ENCODE data around the gene CDH2. TPM values are rescaled to one million over a fixed set of nuclear protein-coding genes. Genes with fewer than 3 reads are reported as not detected.
"Not testable (repeated sequence)": the region's sequence is repeated elsewhere in the genome, so short reads cannot be mapped to it uniquely, and the experiment has no call there.

Gene CDH2
- total RNA-seq, 2 experiments from 2014 or later, result 0.14 TPM; not detected in 1

DNA sequence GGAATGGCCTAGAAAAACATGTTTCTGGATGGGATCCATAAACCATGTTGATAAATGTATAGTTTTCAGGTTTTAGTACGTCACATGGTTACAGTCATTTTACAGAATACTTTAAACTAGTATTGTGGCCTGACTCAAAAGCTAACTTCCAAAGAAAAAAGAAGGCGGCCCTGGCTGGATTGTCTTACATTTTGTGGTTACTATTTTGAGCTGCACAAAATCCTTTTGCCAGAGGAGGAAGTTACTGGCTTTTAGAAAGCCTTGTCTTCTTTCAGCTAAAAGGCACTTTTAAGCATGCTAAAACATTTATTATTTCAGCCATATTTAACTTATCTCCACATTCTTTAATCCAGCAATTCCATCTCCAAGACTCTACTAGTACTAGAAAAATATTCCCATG lies 227.9 kb downstream of the CDH2 start:
- Mint-ChIP-seq H3K36me3 (no peaks in the 10 kb centered on the region), H3K9me3 (ENCODE audit: low read depth) (no peaks in the 10 kb centered on the region)

DNA sequence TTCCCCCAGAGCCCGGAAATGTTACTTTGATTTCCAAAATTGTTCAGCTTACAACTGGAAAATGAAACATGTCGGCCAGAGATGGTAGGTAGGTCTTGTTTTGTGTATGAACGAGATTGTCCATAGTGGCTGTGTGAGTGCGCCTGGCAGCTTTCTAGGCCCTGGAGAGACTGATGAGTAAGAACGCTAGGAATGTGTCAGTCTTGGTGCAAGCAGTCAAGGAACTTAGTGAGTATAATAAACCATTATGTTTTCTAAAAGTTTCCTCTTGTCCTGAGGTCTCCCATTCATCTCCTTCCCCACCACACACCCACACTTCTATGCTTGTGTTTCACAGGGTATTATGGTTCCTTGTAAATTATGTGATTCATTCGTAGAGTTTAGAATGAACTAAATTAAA lies 234.2 kb downstream of the CDH2 start:
- CTCF ChIA-PET, result no interaction called here
- H3K27ac Mint-ChIP-seq, result no peak overlapping the region
- ATAC-seq (no peak), DNase-seq (no peak)
- H3K9me3 Mint-ChIP-seq (ENCODE audit: low read depth), result peaks cover 9% of the 10 kb centered on the region
- H3K4me3 Mint-ChIP-seq, result no peak overlapping the region
- no peaks in the 10 kb centered on the region for H3K4me1 Mint-ChIP-seq
- no peaks in the 10 kb centered on the region for H3K36me3 Mint-ChIP-seq
- H3K27me3 Mint-ChIP-seq, result no peaks in the 10 kb centered on the region

More for the DNA sequence above, 227.9 kb downstream of the CDH2 start:
- ATAC-seq (no peak), DNase-seq (no peak)
- CTCF ChIA-PET, result no interaction called here
- Mint-ChIP-seq H3K4me3 (no peak overlapping the region), H3K27ac (no peak overlapping the region), H3K27me3 (no peaks in the 10 kb centered on the region), H3K4me1 (no peaks in the 10 kb centered on the region)

DNA sequence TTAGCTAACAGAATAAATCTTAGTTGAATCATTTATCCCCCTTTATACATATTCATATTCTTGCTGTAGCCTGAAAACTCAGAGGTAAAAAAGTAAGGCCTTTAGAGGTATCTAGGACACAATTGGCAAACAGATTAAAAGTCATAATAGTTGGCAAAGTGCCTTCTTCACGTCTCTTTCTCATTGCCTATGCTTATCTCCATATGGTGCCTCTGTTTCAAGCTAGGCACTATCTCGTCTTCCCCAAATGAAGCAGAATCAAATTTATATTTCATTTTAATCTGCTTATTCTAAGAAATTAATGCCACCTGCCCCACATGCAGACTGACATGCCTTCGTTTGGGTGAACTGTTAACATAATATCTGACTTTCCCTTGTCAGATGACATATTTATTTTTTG lies 245.4 kb downstream of the CDH2 start:
- Mint-ChIP-seq H3K4me1 (no peaks in the 10 kb centered on the region), H3K9me3 (ENCODE audit: low read depth) (peaks cover 12% of the 10 kb centered on the region), H3K27me3 (no peaks in the 10 kb centered on the region), H3K27ac (no peak overlapping the region), H3K36me3 (no peaks in the 10 kb centered on the region), H3K4me3 (no peak overlapping the region)
- DNase-seq, result no peak
- ATAC-seq, result no peak
- CTCF ChIA-PET, result no interaction called here

DNA sequence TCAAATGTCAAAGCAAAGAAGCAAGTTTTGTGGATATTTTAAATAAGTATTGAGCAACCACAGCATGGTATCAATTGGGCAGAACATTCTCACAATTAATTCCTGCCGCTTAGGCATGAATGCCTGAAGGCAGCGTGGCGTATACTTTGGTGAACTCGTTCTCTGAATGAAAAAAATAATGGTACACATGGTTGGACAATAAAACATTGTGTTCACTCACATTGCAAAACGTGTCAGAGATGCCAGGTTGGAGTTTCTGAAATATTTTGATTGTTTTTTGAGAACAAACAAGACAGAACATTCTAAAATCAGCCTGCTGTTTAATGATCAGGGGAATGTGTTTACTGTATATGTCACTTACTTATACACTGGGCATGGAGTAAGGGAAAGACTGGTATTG lies 254.2 kb downstream of the CDH2 start:
- Mint-ChIP-seq H3K27me3 (no peaks in the 10 kb centered on the region), H3K4me3 (no peak overlapping the region)

DNA sequence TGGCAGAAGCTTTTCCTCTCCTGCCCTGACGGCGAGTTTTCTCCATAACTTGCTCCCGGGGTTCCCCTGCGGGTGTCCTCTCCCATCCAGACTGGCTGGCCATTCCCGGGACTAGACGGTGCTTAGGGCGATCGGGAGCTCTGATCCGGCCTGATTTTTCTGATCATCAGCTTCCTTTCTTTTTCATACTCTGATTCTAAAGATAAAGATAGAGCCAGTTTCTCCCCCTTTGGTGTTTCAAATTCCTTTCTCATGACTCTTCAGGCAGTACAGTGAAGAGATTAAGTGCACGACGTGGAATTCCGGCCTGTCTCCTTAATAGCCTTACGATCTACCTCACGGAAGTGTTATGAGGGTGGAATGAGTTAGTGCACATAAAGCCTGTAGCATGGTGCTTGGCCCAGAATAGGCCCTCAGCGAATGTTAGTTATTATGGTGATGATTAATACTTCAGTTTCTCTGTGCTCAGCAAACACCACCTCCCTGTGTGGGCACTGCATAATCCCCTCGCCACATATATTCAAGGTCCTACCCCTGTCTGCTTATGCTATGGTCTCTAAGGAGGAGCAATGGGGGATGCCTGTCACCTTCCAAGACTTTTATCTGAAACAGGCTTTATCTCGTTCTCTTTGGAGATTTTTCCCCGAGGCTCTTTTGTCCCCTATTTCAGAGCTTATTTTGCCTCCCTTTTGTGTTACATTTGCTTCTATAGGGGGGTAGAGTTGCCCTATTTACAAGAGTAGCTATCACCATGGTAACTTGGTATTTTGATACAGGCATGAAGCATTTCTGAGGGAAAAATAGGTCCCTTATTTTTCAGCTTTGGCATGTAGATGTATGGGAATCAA lies 254.8 kb downstream of the CDH2 start:
- Mint-ChIP-seq H3K4me3 (no peak overlapping the region), H3K9me3 (ENCODE audit: low read depth) (peaks cover 17% of the 10 kb centered on the region), H3K4me1 (no peaks in the 10 kb centered on the region), H3K27me3 (no peaks in the 10 kb centered on the region), H3K27ac (no peak overlapping the region), H3K36me3 (no peaks in the 10 kb centered on the region)
- CTCF ChIA-PET, result no interaction called here
- DNase-seq (no peak), ATAC-seq (no peak)

More for the DNA sequence above, 254.2 kb downstream of the CDH2 start:
- Mint-ChIP-seq H3K9me3 (ENCODE audit: low read depth) (peaks cover 15% of the 10 kb centered on the region), H3K4me1 (no peaks in the 10 kb centered on the region), H3K36me3 (no peaks in the 10 kb centered on the region), H3K27ac (no peak overlapping the region)
- DNase-seq (no peak), ATAC-seq (no peak)
- CTCF ChIA-PET, result no interaction called here

DNA sequence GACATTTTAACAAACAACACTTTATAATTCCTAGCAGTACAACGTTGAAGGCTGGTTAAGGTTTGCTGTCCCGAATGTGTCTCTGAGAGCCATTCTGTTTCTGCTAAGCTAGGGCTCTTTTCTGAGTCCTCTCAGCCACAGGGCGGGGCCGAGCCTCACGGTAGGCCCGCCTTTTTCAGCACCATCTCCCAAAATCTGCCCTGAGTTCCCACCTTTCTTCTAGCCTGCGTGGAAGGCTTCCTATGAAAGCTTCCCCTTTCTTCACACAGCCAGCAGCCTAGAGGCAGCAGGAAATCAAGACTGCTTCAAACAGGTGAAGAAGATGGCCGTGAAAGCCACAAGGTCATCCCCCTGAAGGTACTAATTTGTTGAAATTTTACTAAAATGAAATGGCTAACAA lies 255.5 kb downstream of the CDH2 start:
- Mint-ChIP-seq H3K27ac (no peak overlapping the region), H3K4me3 (no peak overlapping the region), H3K36me3 (no peaks in the 10 kb centered on the region), H3K9me3 (ENCODE audit: low read depth) (peaks cover 15% of the 10 kb centered on the region), H3K4me1 (no peaks in the 10 kb centered on the region), H3K27me3 (no peaks in the 10 kb centered on the region)
- no peak for ATAC-seq
- DNase-seq, result no peak
- CTCF ChIA-PET, result no interaction called here

DNA sequence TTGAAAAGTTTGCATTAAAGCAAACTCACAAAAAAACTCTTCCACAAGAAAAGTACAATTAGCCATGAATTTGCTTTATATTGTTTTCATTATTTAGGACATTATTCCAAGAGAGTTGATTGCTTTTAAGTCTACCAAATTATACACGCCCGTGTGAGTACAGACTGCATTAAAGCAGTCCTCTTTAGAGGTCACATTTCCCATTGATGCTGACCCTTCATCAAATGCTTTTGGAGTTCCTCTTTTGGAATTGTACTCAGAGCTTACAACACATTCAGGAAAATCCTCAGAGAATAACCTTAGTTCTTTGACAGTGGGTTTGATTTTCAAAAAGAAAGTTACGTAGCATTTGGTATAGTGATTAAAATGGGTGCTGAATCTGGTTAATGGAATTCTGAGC lies 256.1 kb downstream of the CDH2 start:
- Mint-ChIP-seq H3K36me3 (no peaks in the 10 kb centered on the region), H3K27me3 (no peaks in the 10 kb centered on the region), H3K4me1 (no peaks in the 10 kb centered on the region), H3K9me3 (ENCODE audit: low read depth) (peaks cover 15% of the 10 kb centered on the region), H3K27ac (no peak overlapping the region), H3K4me3 (no peak overlapping the region)
- DNase-seq (no peak), ATAC-seq (no peak)
- CTCF ChIA-PET, result no interaction called here

DNA sequence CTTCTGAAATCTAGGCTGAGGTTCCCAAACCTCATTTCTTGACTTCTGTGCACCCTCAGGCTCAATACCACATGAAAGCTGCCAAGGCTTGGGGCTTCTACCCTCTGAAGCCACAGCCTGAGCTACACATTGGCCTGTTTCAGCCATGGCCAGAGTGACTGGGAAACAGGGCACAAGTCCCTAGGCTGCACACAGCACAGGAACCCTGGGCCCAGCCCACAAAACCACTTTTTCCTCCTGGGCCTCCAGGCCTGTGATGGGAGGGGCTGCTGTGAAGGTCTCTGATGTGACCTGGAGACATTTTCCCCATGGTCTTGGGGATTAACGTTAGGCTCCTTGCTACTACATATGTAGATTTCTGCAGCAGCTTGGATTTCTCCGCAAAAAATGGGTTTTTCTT lies 270.7 kb downstream of the CDH2 start:
- H3K9me3 Mint-ChIP-seq (ENCODE audit: low read depth), result peaks cover 13% of the 10 kb centered on the region
- H3K27ac Mint-ChIP-seq, DNase-seq, H3K27me3 Mint-ChIP-seq, H3K4me1 Mint-ChIP-seq, H3K4me3 Mint-ChIP-seq, CTCF ChIA-PET, ATAC-seq, H3K36me3 Mint-ChIP-seq: not testable (repeated sequence)

DNA sequence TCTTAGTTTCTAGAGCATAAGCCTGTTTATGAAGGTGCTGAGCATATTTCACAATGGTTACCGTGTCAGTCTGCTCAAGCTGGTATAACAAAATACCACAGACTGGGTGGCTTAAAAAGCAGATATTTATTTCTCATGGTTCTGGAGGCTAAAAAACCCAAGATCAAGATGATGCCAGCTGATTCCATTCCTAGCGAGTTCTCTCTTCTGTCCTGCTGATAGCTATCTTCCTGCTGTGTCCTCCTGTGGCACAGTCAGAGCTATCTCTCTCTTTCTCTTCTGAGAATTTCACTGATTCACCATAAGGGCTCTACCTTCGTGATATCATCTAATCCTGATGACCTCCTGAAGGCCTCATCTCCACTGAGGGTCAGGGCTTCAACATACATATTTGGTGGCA lies 273.0 kb downstream of the CDH2 start:
- ATAC-seq, result no peak
- DNase-seq, result no peak
- Mint-ChIP-seq H3K9me3 (ENCODE audit: low read depth) (peaks cover 13% of the 10 kb centered on the region), H3K4me1 (no peaks in the 10 kb centered on the region), H3K4me3 (no peak overlapping the region), H3K36me3 (no peaks in the 10 kb centered on the region), H3K27me3 (no peaks in the 10 kb centered on the region), H3K27ac (no peak overlapping the region)
- CTCF ChIA-PET, result no interaction called here

DNA sequence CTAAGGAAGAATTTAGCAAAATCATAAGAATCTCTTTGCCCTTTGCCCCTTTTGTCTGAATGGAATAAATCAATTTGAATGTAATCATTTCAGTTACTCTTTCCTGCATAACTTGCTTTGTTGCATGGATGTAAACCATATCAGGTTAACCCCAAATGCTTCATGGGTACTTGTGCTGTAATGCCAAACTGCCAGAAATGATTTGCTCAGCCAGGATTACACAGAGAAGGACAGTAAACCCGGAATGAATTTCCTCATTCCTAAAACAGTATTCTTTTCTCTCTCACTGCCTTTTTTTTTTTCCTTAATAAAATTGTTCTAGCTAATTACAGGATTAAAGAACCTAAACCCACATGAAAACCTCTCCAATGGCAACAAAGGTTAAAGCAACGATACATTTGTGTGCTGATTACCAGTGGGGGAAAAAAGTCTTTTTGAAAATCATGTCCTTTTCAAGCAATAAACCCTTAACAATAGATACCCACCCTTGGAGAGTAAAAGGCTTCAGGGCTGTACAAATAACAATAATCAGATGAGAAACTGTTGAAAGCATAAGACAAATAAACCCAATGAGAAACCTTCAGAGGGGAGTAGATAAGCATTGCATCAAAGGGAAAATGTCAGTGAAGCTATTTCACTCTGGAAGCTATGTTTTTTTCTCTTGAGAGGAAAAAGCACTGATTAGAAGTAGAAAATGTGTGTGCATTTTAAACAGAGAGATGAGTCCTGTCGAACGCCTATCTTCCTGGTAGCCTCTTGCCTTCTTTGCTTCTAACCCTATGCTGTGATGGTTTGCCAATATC lies 275.3 kb downstream of the CDH2 start:
- H3K36me3 Mint-ChIP-seq, result no peaks in the 10 kb centered on the region
- ATAC-seq (no peak), DNase-seq (no peak)
- no peaks in the 10 kb centered on the region for H3K4me1 Mint-ChIP-seq
- H3K9me3 Mint-ChIP-seq (ENCODE audit: low read depth), result peaks cover 12% of the 10 kb centered on the region
- H3K27me3 Mint-ChIP-seq, result no peaks in the 10 kb centered on the region
- CTCF ChIA-PET, result no interaction called here
- no peak overlapping the region for H3K27ac Mint-ChIP-seq
- no peak overlapping the region for H3K4me3 Mint-ChIP-seq
